Common myeloid progenitor, CD34-positive (primary cell): ENCODE measurements around the gene RBFOX2.
"Not testable (repeated sequence)": the region's sequence is repeated elsewhere in the genome, so short reads cannot be mapped to it uniquely, and the experiment has no call there.

Experiments used
- CTCF ChIA-PET: fragments of 350-600 bp; sonication (Branson Sonifier 250); formaldehyde crosslinking; loops from one replicate; lab custom pipeline; 2021; ENCODE audit warnings: antibody characterized with exemption; lab: Charles Lee
- POLR2A ChIA-PET: fragments of 350-600 bp; sonication (Branson Sonifier 250); formaldehyde crosslinking; loops from one replicate; lab custom pipeline; 2021; ENCODE audit warnings: antibody characterized with exemption; lab: Charles Lee
- DNase-seq, 3 donors: peaks; one replicate each; pipeline versions ENCODE4 v3.0.0 to v3.0.0-alpha.2; 2013
- H3K27ac ChIP-seq, 2 experiments: 1 replicate in 1 of 2; 2 replicates in 1 of 2; pipeline ENCODE4 v1.7.0; 2013; ENCODE audit warnings: inconsistent platforms in 2 of 2, low read length in 2 of 2, mild to moderate bottlenecking in 2 of 2, low read depth in 1 of 2, moderate library complexity in 1 of 2; ENCODE audit not compliant: severe bottlenecking in 2 of 2, insufficient read depth in 1 of 2, poor library complexity in 1 of 2
- H3K27me3 ChIP-seq, 5 experiments: replicated peaks in 2 of 5; 1 replicate in 3 of 5; 2 replicates in 2 of 5; pipeline versions ENCODE4 v1.6.1 to v1.7.0; 2013; ENCODE audit warnings: low read length in 4 of 5, mild to moderate bottlenecking in 2 of 5, moderate library complexity in 2 of 5, inconsistent platforms in 1 of 5; ENCODE audit not compliant: insufficient read depth in 5 of 5, control insufficient read depth in 4 of 5
- H3K36me3 ChIP-seq, 4 experiments: 1 replicate in 2 of 4; 2 replicates in 2 of 4; pipeline versions ENCODE4 v1.6.1 to v1.7.0; 2013; ENCODE audit warnings: low read length in 3 of 4, control low read depth in 1 of 4, mild to moderate bottlenecking in 1 of 4; ENCODE audit not compliant: control insufficient read depth in 4 of 4, insufficient read depth in 4 of 4
- H3K4me1 ChIP-seq, 4 experiments: 1 replicate in 3 of 4; 2 replicates in 1 of 4; pipeline versions ENCODE4 v1.6.1 to v1.7.1; 2013; ENCODE audit warnings: low read length in 3 of 4, mild to moderate bottlenecking in 3 of 4, control low read depth in 1 of 4, inconsistent platforms in 1 of 4, moderate library complexity in 1 of 4; ENCODE audit not compliant: control insufficient read depth in 4 of 4, insufficient read depth in 4 of 4; ENCODE audit errors: control extremely low read depth in 1 of 4
- H3K4me3 ChIP-seq, 7 experiments: 1 replicate in 4 of 7; 2 replicates in 3 of 7; pipeline versions ENCODE4 v1.5.1 to v1.7.0; 2013; ENCODE audit warnings: mild to moderate bottlenecking in 7 of 7, low read length in 6 of 7, moderate library complexity in 6 of 7, inconsistent platforms in 2 of 7, low read depth in 2 of 7, control low read depth in 1 of 7; ENCODE audit not compliant: insufficient read depth in 4 of 7, control insufficient read depth in 1 of 7; ENCODE audit errors: extremely low read depth in 1 of 7
- H3K9me3 ChIP-seq, 5 experiments: 1 replicate in 4 of 5; 2 replicates in 1 of 5; pipeline versions ENCODE4 v1.6.1 to v1.7.1; 2013; ENCODE audit warnings: low read length in 4 of 5, mild to moderate bottlenecking in 2 of 5, inconsistent platforms in 1 of 5, low read depth in 1 of 5, moderate library complexity in 1 of 5; ENCODE audit not compliant: control insufficient read depth in 4 of 5, insufficient read depth in 2 of 5; ENCODE audit errors: control extremely low read depth in 1 of 5
- WGBS: methylation state at CpG from one replicate; pipeline ENCODE4 v1.1.5; 2013; ENCODE audit not compliant: insufficient coverage; 5-methylcytosine and 5-hydroxymethylcytosine counted together

RBFOX2 gene

GRCh38 chr22:36021606-36022153 lies 6.9 kb downstream of the RBFOX2 start:
- Histone ChIP-seq H3K4me3 (peak overlapping the region in 1 of 7 experiments; percentile 4), H3K27ac (peak overlapping the region in 1 of 2 experiments; percentile 41), H3K4me1 (peaks cover 14 to 38% (median 28%) of the 10 kb centered on the region in 4 experiments), H3K9me3 (no peaks in the 10 kb centered on the region), H3K36me3 (no peaks in the 10 kb centered on the region), H3K27me3 (no peaks in the 10 kb centered on the region)
- CTCF ChIA-PET = interaction anchor here (0.9 to 3.1 kb wide), 2 partner anchors 11 to 44 kb away, joined by 4 to 14 read pairs; no protein-coding TSS in a partner anchor
- POLR2A ChIA-PET = no interaction called here
- DNase-seq = peak in 2 of 3 donors; percentile 31 to 50
- 100% methylated on average over 1 of the region's 2 CpGs for WGBS

GRCh38 chr22:36020865-36021264 lies 7.8 kb downstream of the RBFOX2 start:
- POLR2A ChIA-PET, H3K27ac ChIP-seq, CTCF ChIA-PET, H3K36me3 ChIP-seq, H3K9me3 ChIP-seq, H3K27me3 ChIP-seq, DNase-seq, H3K4me3 ChIP-seq: not testable (repeated sequence)
- peaks cover 14 to 45% (median 32%) of the 10 kb centered on the region in 4 experiments for H3K4me1 ChIP-seq
- WGBS = no CpG with 5 or more reads among the region's 3 CpGs

GRCh38 chr22:36017651-36018091 lies 11.0 kb downstream of the RBFOX2 start:
- CTCF ChIA-PET = interaction anchor here (0.8 to 1.3 kb wide), 6 partner anchors 9 to 163 kb away, joined by 3 to 6 read pairs (median 4); no protein-coding TSS in a partner anchor
- DNase-seq = peak; percentile 70 to 94 (median 87)
- peak overlapping the region in 1 of 7 experiments; percentile 45 for H3K4me3 ChIP-seq
- H3K9me3 ChIP-seq = no peaks in the 10 kb centered on the region
- WGBS = 10% methylated on average over 2 of the region's 3 CpGs
- POLR2A ChIA-PET = no interaction called here
- no peaks in the 10 kb centered on the region for H3K36me3 ChIP-seq
- H3K27me3 ChIP-seq = no peaks in the 10 kb centered on the region
- H3K4me1 ChIP-seq = peaks cover 14 to 46% (median 33%) of the 10 kb centered on the region in 4 experiments
- peak overlapping the region; percentile 35 to 67 for H3K27ac ChIP-seq

- H3K27me3 ChIP-seq = no peaks in the 10 kb centered on the region
- WGBS = no CpG with 5 or more reads among the region's 2 CpGs
- no peaks in the 10 kb centered on the region for H3K36me3 ChIP-seq
- ChIA-PET CTCF (interaction anchor here (1.0 to 1.1 kb wide), 2 partner anchors 8 to 12 kb away, joined by 3 read pairs; partner anchors contain the start of gene RBFOX2), POLR2A (no interaction called here)
- H3K4me1 ChIP-seq = peaks cover 10 to 36% (median 26%) of the 10 kb centered on the region in 4 experiments
- no peaks in the 10 kb centered on the region for H3K9me3 ChIP-seq
- no peak overlapping the region for H3K4me3 ChIP-seq
- H3K27ac ChIP-seq = no peak overlapping the region
- DNase-seq = no peak
Measured at GRCh38 chr22:36016684-36017083, 11.9 kb downstream of the RBFOX2 start.

- Histone ChIP-seq H3K4me1 (peaks cover 6 to 32% (median 22%) of the 10 kb centered on the region in 4 experiments), H3K36me3 (no peaks in the 10 kb centered on the region), H3K9me3 (no peaks in the 10 kb centered on the region), H3K27ac (no peak overlapping the region), H3K27me3 (no peaks in the 10 kb centered on the region), H3K4me3 (no peak overlapping the region)
- POLR2A ChIA-PET = no interaction called here
- CTCF ChIA-PET = interaction anchor here (0.9 to 1.1 kb wide), 2 partner anchors 9 to 12 kb away, joined by 3 read pairs; partner anchors contain the start of gene RBFOX2
- DNase-seq = no peak
- 40% methylated on average over 2 of the region's 2 CpGs for WGBS
Measured at GRCh38 chr22:36015811-36016529, 12.7 kb downstream of the RBFOX2 start.

- H3K27me3 ChIP-seq = no peaks in the 10 kb centered on the region
- H3K27ac ChIP-seq = no peak overlapping the region
- no peak overlapping the region for H3K4me3 ChIP-seq
- H3K9me3 ChIP-seq = no peaks in the 10 kb centered on the region
- no peaks in the 10 kb centered on the region for H3K36me3 ChIP-seq
- DNase-seq = no peak
- no CpG with 5 or more reads among the region's 4 CpGs for WGBS
- ChIA-PET POLR2A (no interaction called here), CTCF (interaction anchor here (0.8 to 1.5 kb wide), 6 partner anchors 8 to 51 kb away, joined by 3 to 8 read pairs (median 4); partner anchors contain the start of gene RBFOX2)
- H3K4me1 ChIP-seq = peaks cover 6 to 32% (median 22%) of the 10 kb centered on the region in 4 experiments
Measured at GRCh38 chr22:36015155-36015810, 13.3 kb downstream of the RBFOX2 start.
